Heart left ventricle (tissue), 16 donors: ENCODE data around the gene SEMA4G. TPM values are rescaled to one million over a fixed set of nuclear protein-coding genes. Genes with fewer than 3 reads are reported as not detected.
"Not testable (repeated sequence)": the region's sequence is repeated elsewhere in the genome, so short reads cannot be mapped to it uniquely, and the experiment has no call there.

Experiments
- ATAC-seq, 4 donors: fragments of 200-7000 bp; cut with Tn5 transposase; one replicate each; pipeline ENCODE4 v1.9.1; 2020 to 2022; ENCODE audit warnings: moderate library complexity in 4 of 4, mild to moderate bottlenecking in 3 of 4, moderate number of reproducible peaks in 1 of 4
- DNase-seq, 5 donors: peaks; one replicate each; pipeline ENCODE4 v3.0.0-alpha.2; 2020
- H3K27ac ChIP-seq, 12 donors: fragments of 200-600 bp; sonication (generic) in 4 of 12; one replicate each; pipeline versions ENCODE4 v1.5.0 to v1.8.0; 2016 to 2022; ENCODE audit warnings: mild to moderate bottlenecking in 2 of 12
- H3K27me3 ChIP-seq, 9 donors: fragments of 200-600 bp; sonication (generic) in 2 of 9; one replicate each; pipeline versions ENCODE4 v1.5.1 to v1.8.0; 2016 to 2022; ENCODE audit warnings: mild to moderate bottlenecking in 3 of 9
- H3K36me3 ChIP-seq, 9 donors: fragments of 200-600 bp; sonication (generic) in 2 of 9; one replicate each; pipeline versions ENCODE4 v1.5.0 to v1.8.0; 2018 to 2022; ENCODE audit warnings: mild to moderate bottlenecking in 2 of 9
- H3K4me1 ChIP-seq, 12 donors: fragments of 200-600 bp; sonication (generic) in 4 of 12; one replicate each; pipeline versions ENCODE4 v1.5.0 to v1.8.0; 2016 to 2022; ENCODE audit warnings: mild to moderate bottlenecking in 3 of 12
- H3K4me3 ChIP-seq, 12 donors: fragments of 200-600 bp; sonication (generic) in 4 of 12; one replicate each; pipeline versions ENCODE4 v1.5.0 to v1.8.0; 2017 to 2022; ENCODE audit warnings: mild to moderate bottlenecking in 9 of 12, moderate library complexity in 4 of 12
- H3K9me3 ChIP-seq, 12 donors: fragments of 200-600 bp; sonication (generic) in 4 of 12; one replicate each; pipeline versions ENCODE4 v1.5.0 to v1.8.0; 2016 to 2022; ENCODE audit warnings: mild to moderate bottlenecking in 1 of 12
- CTCF ChIP-seq, 12 donors: fragments of 200-600 bp; sonication (generic) in 4 of 12; IDR thresholded peaks; one replicate each; pipeline versions ENCODE4 v1.5.0 to v1.8.0; 2018 to 2022; ENCODE audit warnings: antibody characterized with exemption in 12 of 12, mild to moderate bottlenecking in 5 of 12
- POLR2A ChIP-seq, 2 donors: fragments of 450-650 bp; IDR thresholded peaks; one replicate each; pipeline ENCODE4 v1.6.1; 2017; ENCODE audit warnings: antibody characterized with exemption in 2 of 2, mild to moderate bottlenecking in 2 of 2, moderate library complexity in 2 of 2
- WGBS, 4 donors: extraction: QIAGEN DNeasy Blood & Tissue Kit in 2 of 4; methylation state at CpG; one replicate each; pipeline versions ENCODE4 v1.1.5 to v1.1.7; 2013 to 2018; 5-methylcytosine and 5-hydroxymethylcytosine counted together
- intact Hi-C, 10 donors: fragments of 100-400 bp; cut with DNase I; formaldehyde crosslinking; loops; one replicate each; pipeline versions ENCODE4 v1.11.1 to v1.14.2; 2022
- polyA plus RNA-seq, 2 donors: library from polyadenylated mRNA; stranded (reverse); fragments of 200-250 nt; gene quantifications; one replicate each; pipeline ENCODE4 v1.2.3, GENCODE V29; 2013
- total RNA-seq, 9 donors: library from RNA; depleted of rRNA in 2 of 9; stranded (reverse); fragments of >200 nt in 2 of 9; fragmentation: NEBNext Ultra II Directional in 3 of 9; extraction: Animal tissue kit (Norgen Biotek cat#: 25700) in 3 of 9; gene quantifications; one replicate each; pipeline versions ENCODE4 v1.1.0 to v1.2.4, GENCODE V29; 2016 to 2023
- donor health status: ischemic (EF 13 %, LVEDD 7.1; RV severe dilation, severe dysfunction).
- donor health status: healthy with polysubstance abuse.
- donor health status: DM: no; HTN: yes; CAD: no.
- donor health status: DM: no; HTN: no; CAD: no.
- donor health status: ischemic (EF 25% LVEDD 6.9; RV normal size, moderate dysfunction).
- donor health status: ischemic (EF 25% LVEDD 5.7; RV mildly dilated, moderate dysfunction).
- donor health status: healthy.
- donor health status: DM: yes; HTN: yes; CAD: no.
- donor health status: ischemic (EF 35%, LVEDD 5.7; RV mildly dilated, moderate dysfunction).
- donor health status: nonischemic (EF 11% LVEDD 7.7; RV severe dilation, severe dysfunction).
- donor health status: DM: yes; HTN: yes; CAD: no.
- donor health status: PGD.
- donor health status: ischemic (EF 29% LVEDD 5.4; RV normal size, mild dysfunction).
- donor health status: nonischemic (EF 23%, LVEDD 6.1; RV moderate dilation, normal function).

The SEMA4G gene
- total and polyA plus RNA-seq, 11 donors = 0.22 to 1.8 (median 1.00) TPM

GRCh38 chr10:100970914-100971811, 1.9 kb downstream of the SEMA4G start:
- H3K27ac ChIP-seq = no peak overlapping the region
- intact Hi-C loops = loop anchor here in 1 of 10 donors (1.0 kb wide), 1 partner anchor 44 kb away; no protein-coding TSS in a partner anchor
- DNase-seq = no peak
- no peak overlapping the region for H3K4me3 ChIP-seq
- peaks cover 0 to 17% (median 14%) of the 10 kb centered on the region in 12 donors for H3K4me1 ChIP-seq
- 69 to 85% (median 78%) methylated on average over 4 of the region's 4 CpGs for WGBS, 4 donors
- no peaks in the 10 kb centered on the region for H3K9me3 ChIP-seq
- peaks cover 0 to 5% (median 0%) of the 10 kb centered on the region in 9 donors for H3K27me3 ChIP-seq
- peaks cover 0 to 8% (median 6%) of the 10 kb centered on the region in 9 donors for H3K36me3 ChIP-seq
- TF ChIP-seq POLR2A (IDR thresholded peaks at IDR 0.05) (no peak), CTCF (IDR thresholded peaks at IDR 0.05) (no peak)
- no peak for ATAC-seq

GRCh38 chr10:100972115-100972903, 3.0 kb downstream of the SEMA4G start:
- Histone ChIP-seq H3K4me3 (no peak overlapping the region), H3K4me1 (peaks cover 0 to 17% (median 14%) of the 10 kb centered on the region in 12 donors), H3K27ac (no peak overlapping the region), H3K36me3 (peaks cover 0 to 4% (median 0%) of the 10 kb centered on the region in 9 donors), H3K9me3 (no peaks in the 10 kb centered on the region), H3K27me3 (peaks cover 0 to 5% (median 0%) of the 10 kb centered on the region in 9 donors)
- no peak for DNase-seq
- intact Hi-C loops = no loop called here
- TF ChIP-seq CTCF (IDR thresholded peaks at IDR 0.05) = no peak
- no peak for TF ChIP-seq POLR2A (IDR thresholded peaks at IDR 0.05)
- 82 to 89% (median 84%) methylated on average over 13 of the region's 13 CpGs for WGBS, 4 donors
- ATAC-seq = no peak

GRCh38 chr10:100972904-100973535, 3.7 kb downstream of the SEMA4G start:
- Histone ChIP-seq H3K9me3 (no peaks in the 10 kb centered on the region), H3K36me3 (peaks cover 0 to 5% (median 0%) of the 10 kb centered on the region in 9 donors), H3K4me1 (peaks cover 0 to 17% (median 14%) of the 10 kb centered on the region in 12 donors), H3K4me3 (no peak overlapping the region), H3K27me3 (peaks cover 0 to 5% (median 0%) of the 10 kb centered on the region in 9 donors), H3K27ac (no peak overlapping the region)
- TF ChIP-seq CTCF (IDR thresholded peaks at IDR 0.05) (no peak), POLR2A (IDR thresholded peaks at IDR 0.05) (no peak)
- no peak for ATAC-seq
- intact Hi-C loops = no loop called here
- DNase-seq = peak in 1 of 5 donors; percentile 13
- 93 to 96% (median 95%) methylated on average over 5 to 6 of the region's 6 CpGs for WGBS, 4 donors

GRCh38 chr10:100975397-100975796, 6.1 kb downstream of the SEMA4G start:
- peaks cover 0 to 28% (median 12%) of the 10 kb centered on the region in 9 donors for H3K36me3 ChIP-seq
- H3K27ac ChIP-seq, H3K4me1 ChIP-seq, intact Hi-C loops, H3K27me3 ChIP-seq, DNase-seq, H3K4me3 ChIP-seq, ATAC-seq, H3K9me3 ChIP-seq: not testable (repeated sequence)
- 87 to 89% (median 88%) methylated on average over 8 of the region's 8 CpGs for WGBS, 4 donors
